CD4-positive, alpha-beta T cell treated with Interleukin-12 subunit alpha and Interleukin-12 subunit beta, for 1 hour (primary cell): Measurements from ENCODE around the gene EFHC1.

Experiments
- DNase-seq: peaks from one replicate; pipeline ENCODE4 v3.0.0-alpha.2; 2020

EFHC1 gene

DNA sequence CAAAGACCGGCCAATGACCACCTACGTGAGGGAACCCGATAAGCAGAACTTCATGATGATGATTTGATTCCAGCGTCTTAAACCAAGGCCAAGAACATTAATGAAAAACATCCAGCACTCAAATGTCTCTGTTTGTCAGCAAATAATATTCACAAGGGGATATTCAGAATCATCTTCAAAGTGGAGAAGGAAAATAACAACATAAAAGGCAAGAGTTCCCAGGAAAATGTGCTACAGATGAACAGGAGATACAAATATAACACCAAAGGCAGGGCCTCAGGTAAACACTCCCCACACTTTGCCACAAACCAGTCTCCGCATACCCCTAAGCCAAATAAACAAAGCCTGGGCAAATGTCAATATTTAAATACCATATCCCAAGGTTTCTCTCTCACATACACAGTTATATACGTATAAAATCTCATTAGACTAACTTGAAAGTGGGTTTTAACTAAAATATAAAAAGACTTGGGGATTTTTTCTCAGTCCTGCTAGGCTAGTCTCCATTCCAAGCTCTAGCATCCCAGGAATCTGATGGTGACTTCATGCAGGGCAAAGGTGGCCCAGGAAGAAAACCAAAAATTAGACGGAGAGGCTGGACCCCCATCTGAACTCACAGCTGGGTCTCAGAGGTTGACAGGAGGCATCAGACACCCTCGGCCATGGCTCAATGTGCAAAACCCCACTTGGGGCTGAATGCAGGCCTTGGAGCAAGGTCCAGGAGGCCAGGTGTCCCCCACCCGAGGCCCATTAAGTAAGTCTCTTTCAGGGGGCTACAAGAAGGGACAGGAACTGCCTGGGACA lies 124.7 kb downstream of the EFHC1 start:
- no peak for DNase-seq

DNA sequence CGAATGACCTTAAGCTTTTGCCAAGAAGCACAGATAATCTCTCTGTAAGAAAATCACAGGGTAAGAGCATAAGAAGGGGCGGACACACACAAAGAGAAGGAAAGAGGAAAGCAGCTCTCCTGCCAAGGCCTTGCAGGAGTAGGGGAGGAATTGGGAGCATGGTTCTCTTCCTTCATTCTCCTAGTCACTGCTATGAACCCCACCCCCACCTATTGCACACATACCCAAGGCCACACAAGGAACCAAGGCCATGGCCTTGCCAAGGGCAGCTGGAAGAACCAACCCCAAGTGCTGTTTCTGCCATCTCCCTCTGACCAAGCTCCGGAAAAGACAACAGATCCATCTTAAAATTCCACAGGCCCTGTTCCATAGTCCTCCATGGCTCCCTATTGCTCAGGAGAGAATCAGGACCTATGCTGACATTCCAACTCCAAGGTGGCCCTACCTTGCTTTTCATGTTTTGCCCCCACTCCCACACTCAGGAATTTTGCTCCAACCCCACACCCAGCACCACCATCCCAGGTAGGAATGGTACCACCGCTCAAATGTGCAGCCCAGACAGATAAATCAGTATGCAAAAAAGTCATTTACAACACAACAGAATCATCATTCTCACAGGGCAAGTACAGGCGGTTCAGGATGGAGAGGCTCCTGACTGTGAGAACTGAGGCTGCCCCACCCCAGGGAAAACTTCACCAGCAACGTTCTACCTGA lies 125.4 kb downstream of the EFHC1 start:
- DNase-seq: no peak

DNA sequence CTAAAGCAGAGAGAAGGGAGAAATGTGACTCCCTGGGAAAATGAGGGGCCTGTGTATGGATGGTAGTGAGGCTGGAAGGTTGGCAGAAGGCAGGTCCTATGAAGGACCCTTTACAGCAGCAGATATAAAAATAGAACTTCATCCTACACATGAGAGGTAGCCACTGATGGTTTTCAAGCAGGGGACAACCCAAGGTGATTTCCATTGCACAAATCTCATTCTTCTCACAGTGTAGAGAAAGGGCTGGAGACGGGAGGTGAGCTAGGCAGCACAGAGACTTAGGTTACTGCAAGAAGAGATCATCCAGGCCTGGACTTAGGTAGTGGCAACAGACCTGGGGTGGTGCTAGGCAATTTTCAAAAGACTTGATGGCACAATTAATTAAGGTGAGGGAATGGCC lies 126.0 kb downstream of the EFHC1 start:
- DNase-seq: no peak

DNA sequence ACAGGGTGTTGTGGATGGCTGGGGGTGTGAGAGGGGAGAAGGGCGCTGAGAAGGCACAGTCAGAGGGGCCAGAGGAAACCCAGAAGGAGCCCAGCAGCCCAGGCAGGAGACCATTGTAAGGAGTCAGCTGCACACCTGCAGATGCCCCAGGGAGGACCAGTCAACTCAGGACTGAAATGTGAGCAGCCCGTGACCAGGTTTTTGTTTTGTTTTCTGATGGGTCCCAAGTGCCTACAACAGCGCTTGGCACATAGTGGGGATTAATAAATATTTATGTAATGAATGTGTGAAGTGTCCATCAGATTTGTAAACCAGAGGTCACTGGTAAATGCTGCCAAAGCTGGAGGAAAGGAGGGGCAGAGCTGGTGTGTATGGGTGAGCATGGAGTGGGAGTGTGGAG lies 126.5 kb downstream of the EFHC1 start:
- DNase-seq: no peak

DNA sequence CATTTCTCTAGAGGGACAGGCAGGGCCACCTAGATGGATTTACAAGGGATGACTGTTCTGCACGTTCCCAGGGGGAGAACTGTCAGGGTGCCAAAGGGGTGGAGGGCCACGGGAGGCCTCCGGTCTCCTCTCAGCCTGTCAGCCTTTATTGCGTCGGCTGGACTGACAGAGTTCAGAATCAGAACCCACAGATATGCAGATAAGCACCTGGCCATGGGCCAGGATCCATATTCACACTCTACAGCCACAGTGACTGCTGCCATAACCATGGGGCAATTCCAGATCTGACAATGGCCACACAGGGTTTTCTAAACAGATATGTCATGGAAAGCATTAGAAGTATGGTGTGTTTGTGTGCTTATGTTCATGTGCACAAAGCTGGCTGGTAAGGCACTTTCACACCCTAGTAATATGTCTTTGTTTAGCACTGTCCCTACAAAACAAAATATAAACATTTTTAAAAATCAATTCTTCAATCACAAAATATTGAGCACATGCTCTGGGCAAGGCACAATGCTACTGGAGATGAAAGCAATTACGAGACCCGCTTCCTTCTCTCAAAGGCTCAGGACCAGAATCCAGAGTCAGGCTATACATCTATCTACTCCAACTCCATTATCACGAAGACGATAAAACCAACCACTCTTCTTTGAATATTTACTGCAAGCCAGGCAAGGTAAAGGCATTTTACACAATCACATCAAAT lies 127.7 kb downstream of the EFHC1 start:
- no peak for DNase-seq

DNA sequence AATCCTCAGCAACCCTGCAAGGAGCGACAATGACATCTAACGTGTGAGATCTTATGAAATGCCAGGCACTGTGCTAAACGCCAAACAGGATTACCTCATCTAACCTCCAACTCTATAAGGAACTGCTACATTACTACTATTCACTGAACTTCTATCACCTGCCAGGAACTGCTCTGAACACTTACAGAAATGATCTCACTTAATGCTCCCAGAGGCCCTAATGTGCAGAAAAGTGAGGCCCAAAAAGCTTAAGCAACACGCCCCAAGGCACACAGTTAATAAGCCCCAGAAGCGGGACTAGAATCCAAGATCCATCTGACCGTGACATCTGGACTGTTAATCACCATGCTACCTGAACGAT lies 128.2 kb downstream of the EFHC1 start:
- DNase-seq: no peak

DNA sequence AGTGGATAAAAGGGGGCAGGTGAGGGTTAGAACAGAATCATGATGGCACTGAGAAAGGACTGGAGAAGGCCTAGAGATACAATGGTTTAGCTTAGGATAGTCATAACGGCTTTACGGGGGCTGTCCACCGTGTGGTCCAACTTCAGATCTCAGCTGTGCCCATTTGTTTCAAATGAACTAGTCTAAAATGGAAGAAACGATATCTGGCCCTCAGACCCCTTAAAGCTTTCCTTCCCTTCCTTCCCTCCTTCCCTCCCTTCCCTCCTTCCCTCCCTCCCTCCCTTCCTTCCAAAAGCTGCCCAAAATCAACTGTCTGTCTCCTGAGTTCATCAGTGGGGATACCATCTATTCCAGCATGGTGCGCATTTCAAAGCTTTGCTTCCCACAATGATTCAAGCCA lies 128.9 kb downstream of the EFHC1 start:
- DNase-seq: no peak

DNA sequence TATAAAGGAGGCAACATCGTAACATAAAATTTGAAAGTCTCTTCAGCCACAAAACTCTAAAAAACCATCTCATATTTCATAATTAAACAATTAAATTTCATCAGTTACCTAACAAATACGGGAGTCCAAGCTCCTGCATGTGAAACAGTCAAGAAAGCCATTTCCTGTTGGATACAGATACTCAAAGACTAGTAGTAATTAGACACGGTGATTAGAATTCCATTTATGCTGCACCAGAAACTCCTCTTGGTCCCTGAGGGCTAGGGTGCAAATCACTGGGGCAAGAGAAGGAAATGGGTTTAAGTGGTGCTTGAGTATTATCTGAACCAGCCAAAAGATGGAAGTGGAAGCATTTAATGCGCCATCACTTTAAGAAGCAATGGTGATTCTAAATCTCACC lies 129.3 kb downstream of the EFHC1 start:
- no peak for DNase-seq

DNA sequence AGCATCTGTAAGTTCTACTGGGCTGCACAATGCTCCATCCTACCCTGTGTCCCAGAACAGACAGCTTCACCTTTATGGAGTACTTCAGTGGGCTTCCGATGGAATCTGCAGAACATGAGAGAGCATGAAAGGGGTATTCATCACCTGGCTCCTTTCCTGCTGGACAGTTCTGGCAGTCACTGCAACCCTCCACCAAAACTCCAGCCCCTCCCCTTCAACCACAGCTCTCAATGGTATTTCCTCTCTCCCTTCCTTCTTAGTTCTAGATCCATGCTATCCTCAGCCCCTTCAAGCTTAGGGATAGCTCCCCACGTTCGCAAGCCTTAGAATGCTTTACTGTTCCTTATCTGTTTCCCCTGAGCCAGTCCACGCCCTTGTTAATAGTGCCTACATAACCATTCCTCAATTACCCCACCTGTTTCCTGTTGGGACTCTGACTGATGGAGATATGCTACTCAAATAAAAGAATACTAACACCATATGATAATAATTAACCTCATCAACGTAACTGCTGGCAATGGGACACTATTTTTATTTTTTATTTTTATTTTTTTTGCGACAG lies 130.0 kb downstream of the EFHC1 start:
- DNase-seq: no peak

DNA sequence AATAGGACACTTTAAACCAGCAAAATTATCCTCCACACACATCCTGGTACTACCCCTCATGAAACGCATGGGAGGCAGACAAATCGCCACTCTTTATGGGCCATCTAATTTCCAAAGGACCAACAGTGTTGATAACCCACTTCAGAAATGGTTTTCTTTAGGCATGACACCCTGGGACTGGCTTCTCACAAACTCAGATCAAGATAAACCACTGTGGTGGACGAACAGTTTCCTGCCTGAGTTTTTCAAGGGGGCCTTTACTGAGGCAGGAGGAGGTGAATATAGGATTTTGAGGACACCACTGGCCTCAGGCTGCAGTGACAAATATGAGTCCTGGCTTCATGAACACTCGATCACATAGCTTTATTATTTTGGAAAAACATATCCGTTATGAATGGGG lies 130.7 kb downstream of the EFHC1 start:
- DNase-seq: no peak

DNA sequence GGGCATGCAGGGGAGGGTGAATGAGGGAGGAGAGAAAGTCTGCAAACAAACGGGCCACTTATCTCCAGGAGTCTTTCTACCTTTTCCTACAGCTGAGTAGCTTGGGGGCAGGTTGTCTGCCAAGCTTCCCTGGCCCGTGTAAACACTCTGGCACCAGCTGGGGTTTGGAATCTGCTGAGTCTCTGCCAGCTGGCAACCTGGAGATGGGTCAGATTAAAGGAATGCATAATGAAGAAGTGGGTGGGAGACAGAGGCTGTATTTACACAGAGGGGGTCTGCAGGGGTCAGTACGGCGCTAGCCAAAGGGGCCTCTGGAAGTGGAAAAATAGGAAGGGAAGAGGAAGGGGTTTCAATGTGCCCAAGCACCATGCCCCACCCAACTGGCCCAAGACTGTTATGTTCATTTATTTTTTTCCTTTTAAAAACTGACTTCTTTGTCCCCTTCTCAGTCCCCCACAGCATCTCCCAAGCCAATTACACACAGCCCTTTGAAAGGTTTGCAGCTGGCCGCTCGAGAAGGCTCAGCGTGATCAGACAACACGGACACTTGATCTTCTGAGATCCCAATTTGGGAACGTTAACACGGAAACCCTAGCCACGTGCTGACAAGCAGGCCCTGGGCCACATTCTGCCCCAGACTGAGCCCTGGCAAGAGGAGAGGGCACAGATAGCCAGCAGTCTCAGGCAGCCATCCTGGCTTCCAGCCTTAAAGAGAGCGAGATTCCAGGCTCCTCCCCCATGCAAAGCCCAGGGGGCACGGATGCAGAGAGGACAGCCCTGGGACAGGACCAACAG lies 131.5 kb downstream of the EFHC1 start:
- DNase-seq: no peak

DNA sequence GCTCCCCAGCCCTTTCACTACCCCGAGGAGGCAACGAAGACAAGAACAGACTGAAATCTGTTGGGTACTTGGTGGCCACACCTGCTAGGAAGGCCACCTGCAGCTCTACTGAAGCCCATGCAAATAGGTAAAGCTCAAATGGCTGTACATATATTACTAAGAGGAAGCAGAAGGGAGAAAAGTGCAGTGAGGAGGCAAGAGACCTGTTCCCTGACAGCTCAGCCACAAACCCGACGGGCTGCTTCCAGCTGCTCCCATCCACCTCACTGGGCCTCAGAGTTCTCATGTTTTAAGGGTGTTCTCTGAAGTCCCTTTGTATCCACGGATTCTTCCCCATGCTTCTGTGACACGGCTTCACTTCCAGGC lies 132.1 kb downstream of the EFHC1 start:
- DNase-seq: no peak

DNA sequence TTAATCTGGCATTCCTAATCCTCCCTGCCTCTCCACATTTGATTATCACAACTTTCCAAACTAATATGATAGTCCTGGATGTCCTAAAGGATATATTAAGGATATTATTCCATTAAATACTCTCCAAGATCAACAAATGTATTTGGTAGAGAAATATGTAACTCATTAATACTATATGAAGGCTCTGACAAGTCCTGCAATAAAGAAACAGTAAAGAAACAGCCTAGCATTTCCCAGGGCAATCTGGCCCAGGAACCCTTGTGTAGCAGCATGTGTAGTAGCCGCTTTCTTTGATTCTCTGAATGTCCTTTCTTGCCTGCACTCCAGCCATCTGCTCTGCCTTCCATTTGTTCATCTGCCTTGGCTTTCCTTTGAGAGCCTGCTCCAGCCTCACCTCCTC lies 133.0 kb downstream of the EFHC1 start:
- no peak for DNase-seq

DNA sequence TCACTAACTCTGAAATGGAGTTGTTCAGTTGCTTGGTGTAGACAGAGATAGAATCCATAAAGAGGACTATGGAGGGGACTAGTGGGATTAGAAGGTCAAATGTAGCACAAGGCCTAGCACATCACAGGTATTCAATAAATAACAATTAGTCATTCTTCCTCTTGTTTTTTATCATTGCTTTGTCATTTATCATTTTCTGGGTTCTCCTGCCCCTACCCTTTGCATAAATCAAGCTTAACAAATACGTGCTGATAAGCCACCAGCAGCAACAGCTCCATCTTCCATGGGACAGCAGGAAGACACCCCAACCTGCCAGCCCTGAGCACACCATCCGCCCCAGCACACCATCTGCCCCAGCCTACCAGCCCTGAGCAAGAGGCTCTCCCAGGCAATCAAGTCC lies 133.6 kb downstream of the EFHC1 start:
- no peak for DNase-seq

DNA sequence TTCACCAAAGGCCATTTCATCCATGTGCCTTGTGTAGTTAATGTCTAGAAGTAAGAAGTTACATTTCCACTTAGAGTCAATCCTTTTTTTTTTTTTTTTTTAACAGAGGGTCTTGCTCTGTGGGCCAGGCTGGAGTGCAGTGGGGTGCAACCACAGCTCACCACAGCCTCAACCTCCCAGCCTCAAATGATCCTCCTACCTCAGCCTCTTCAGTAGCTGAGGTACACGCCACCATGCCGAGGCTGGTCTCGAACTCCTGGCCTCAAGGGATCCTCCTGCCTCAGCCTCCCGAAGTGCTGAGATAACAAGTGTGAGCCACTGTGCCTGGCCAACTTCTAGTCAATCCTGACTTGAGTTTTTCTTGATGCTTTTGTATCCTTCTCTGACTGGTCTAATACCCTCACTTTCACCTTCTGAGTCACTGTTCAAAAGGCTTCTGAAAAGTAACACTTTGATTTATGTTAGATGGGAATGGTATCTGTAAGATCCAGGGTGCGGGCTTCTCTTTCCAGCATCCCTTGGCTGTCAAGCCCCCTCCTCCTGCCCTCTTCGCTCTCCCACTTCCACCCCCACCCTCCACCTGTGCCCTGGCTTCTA lies 134.6 kb downstream of the EFHC1 start:
- no peak for DNase-seq

DNA sequence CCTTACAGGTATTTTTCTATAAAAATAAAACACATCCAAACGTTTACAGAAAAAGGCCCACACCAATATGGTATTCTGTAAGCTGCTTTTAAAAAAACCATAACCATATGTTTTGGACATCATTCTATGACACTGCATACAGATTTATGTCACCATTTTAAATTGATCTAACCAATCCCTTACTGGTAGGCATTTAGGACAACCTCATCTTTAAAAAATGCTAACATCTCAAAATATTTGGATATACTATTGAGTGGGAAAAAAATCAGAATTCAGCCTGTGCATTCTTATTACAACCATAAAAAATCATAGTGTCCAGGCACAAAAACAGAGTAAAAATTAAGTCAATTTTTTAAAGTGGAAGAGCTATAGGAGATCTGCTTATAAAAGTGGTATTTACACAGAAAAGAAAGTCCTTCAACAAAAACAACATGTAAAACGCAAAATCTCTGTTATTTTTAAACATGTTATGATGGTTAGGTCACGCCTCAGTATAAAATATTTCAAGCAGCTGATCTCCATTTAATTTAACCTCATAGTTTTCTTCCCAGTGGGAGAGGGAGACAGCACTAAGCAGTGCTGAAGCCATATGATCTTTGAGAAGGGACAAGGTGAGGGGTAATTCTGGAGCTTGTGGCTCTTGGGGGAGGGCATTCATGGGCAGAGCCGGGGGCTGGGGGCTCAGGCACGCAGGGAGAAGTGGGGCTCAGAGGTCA lies 135.5 kb downstream of the EFHC1 start:
- no peak for DNase-seq

DNA sequence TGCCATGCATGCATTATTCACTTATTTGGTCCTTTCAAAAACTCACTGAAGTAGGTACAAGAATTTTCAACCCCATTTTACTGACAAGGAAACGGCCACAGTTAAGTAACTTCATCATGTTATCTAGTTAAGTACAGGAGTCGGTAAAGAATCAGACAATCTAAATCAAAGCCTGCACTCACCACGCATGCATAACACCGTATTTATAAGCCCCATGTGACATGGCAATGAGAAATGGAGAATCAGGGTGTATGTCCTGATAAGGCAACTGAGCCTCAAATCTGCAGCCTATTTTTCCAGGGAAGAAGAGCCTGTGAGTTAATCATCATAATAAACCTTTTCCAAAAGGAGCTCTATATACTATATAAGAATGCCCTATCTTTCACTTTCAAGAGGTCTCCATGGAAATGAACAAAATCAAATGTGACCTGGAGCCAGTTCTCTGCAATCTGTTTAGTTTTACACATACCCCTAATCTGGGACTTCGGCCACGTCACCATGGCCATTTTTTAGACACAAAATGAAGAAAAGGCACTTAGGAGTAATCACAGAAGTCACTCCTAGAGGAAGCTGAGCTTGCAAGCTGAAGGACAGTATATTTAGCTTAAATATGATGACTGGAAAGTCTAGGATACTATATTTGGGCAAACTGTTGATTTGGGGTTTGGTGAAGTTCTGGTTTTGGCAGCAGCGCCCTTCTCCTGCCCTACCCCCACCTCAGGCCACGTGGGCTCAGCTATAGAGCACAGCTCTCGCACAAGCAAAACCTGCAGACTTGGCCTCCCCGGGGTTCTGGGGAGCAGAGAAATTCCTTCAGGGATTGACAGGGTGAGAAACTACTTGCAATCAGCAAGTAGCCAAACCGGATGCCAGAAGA lies 137.5 kb downstream of the EFHC1 start:
- DNase-seq: no peak

DNA sequence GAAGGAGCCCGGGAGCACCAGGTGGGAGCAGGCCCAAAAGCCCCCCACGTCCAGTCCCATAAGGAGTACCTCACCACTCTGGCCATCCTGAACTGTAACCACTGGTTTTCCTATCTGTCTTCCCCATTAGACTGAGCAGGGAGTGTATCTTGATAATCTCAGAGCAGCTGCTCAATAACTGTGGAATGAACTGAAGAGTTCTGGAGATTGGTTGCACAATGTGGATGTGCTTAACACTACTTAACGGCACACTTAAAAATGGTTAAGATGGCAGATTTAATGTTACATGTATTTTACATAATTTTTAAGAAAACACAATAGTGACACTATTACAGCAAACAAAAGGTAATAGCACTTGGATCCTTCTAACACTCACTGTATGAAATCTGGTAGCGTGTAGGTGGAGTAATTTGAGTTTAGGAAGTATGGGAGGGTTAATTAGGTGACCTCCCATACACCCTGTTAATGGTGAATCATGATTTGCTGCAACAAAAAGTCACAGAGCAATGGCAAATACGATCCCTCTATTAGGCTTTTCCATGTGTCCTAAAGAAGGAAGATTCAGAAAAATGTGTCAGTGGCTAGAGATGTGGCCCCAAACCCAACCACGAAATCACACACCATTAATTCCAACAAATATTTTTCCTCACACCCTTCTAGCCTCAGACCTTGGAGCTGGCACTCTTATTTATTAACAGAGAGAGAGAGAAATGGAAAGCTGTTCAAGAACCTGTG lies 138.3 kb downstream of the EFHC1 start:
- DNase-seq: no peak

DNA sequence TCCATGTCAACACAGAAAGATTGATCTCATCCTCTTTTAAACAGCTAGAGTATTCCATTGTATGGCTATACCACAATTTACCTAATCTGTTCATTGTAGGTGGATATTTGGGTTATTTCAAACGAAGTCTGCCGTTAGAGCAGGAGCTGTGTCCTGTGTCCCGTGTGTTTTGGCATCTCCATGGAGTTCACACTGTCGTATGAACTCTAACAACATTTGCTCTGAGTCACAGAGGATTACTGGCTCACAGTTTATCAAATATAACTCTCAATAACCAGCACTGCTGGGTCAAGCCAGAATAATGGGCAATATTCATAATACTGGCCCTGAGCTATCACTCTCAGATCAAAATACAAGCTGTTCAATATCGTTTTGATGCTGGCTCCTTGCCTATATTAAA lies 140.3 kb downstream of the EFHC1 start:
- no peak for DNase-seq

DNA sequence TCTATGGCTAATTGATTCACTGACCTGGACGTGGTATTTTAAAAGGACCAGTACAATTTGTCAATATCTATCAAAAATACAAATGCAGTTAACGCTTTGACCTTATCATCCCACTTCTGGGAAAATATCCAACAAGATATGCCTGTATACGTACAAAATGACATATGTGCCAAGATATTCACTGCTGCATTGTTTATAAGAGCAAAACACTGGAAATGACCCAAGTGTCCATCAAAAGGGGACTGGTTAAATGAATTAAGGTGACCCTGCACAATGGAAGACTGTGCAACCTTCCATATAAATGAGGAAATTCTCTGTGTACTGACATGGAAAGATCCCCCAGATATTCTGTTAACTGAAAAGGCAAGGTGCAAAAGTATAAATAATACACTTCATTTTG lies 142.8 kb downstream of the EFHC1 start:
- DNase-seq: no peak
